SU-DHL-6 (cell line): ENCODE measurements around the gene ADARB2.

ENCODE experiments used
- CTCF ChIP-seq: fragments of 200-600 bp; sonication (generic); IDR thresholded peaks from one replicate; pipeline ENCODE4 v1.5.1; 2017; ENCODE audit warnings: antibody characterized with exemption, mild to moderate bottlenecking, low read length, moderate library complexity; ENCODE audit not compliant: insufficient read depth, poor library complexity, severe bottlenecking
- EZH2phosphoT487 ChIP-seq: fragments of 200-600 bp; sonication (generic), shearing (Covaris generic); conservative IDR thresholded peaks from 2 replicates; pipeline ENCODE4 v1.6.1; 2018; ENCODE audit warnings: mild to moderate bottlenecking, antibody characterized with exemption, low read length, moderate library complexity, mixed read lengths

GRCh38 chr10:1531883-1532597 is 205.3 kb downstream of the ADARB2 start:
- no peak for TF ChIP-seq CTCF
- TF ChIP-seq EZH2phosphoT487: no peak
